NCI-H748 (cell line): ENCODE measurements around the gene TCAF1.

Experiments used
- DNase-seq: peaks from one replicate; lab custom pipeline; 2025; ENCODE audit not compliant: unreplicated experiment; lab: John Stamatoyannopoulos, UW

The TCAF1 gene

GRCh38 chr7:143901668-143902331 is at the start of gene TCAF1:
TSS of gene TCAF1 (minus strand) at chr7:143902176. CDS start at chr7:143876608, 25,568 bp downstream.
- DNase-seq = peak; percentile 94

- no peak for DNase-seq
These were observed 46.8 kb upstream of the TCAF1 start for GRCh38 chr7:143948733-143949132.

GRCh38 chr7:143947111-143947510 is 45.1 kb upstream of the TCAF1 start:
- DNase-seq = no peak

- DNase-seq = no peak
These were observed 43.4 kb upstream of the TCAF1 start for GRCh38 chr7:143945423-143945822.

- DNase-seq = no peak
These were observed 36.6 kb upstream of the TCAF1 start for GRCh38 chr7:143938379-143939243.

GRCh38 chr7:143936087-143937009 is 34.4 kb upstream of the TCAF1 start:
- DNase-seq = no peak

GRCh38 chr7:143934526-143935325 is 32.8 kb upstream of the TCAF1 start, which contains the start of gene OR2F2:
TSS of gene OR2F2 (plus strand) at chr7:143935233. CDS start at chr7:143935233, 0 bp downstream.
- DNase-seq = no peak

GRCh38 chr7:143931739-143932138 is 29.8 kb upstream of the TCAF1 start:
- no peak for DNase-seq

- no peak for DNase-seq
These were observed 27.4 kb upstream of the TCAF1 start for GRCh38 chr7:143929224-143929920.

GRCh38 chr7:143924851-143925250 is 22.9 kb upstream of the TCAF1 start:
- no peak for DNase-seq

GRCh38 chr7:143914938-143915652 is 13.1 kb upstream of the TCAF1 start:
- no peak for DNase-seq

- no peak for DNase-seq
These were observed 12.1 kb upstream of the TCAF1 start for GRCh38 chr7:143913945-143914615.

- DNase-seq = no peak
These were observed 8.7 kb upstream of the TCAF1 start for GRCh38 chr7:143910473-143911248.

- DNase-seq = no peak
These were observed 7.9 kb upstream of the TCAF1 start for GRCh38 chr7:143909863-143910262.

GRCh38 chr7:143908120-143908519 is 6.1 kb upstream of the TCAF1 start:
- DNase-seq = no peak

GRCh38 chr7:143906895-143907294 is 4.9 kb upstream of the TCAF1 start:
- DNase-seq = no peak

- DNase-seq = peak; percentile 8
These were observed 4.2 kb upstream of the TCAF1 start for GRCh38 chr7:143906151-143906550.

GRCh38 chr7:143905509-143905908 is 3.5 kb upstream of the TCAF1 start:
- no peak for DNase-seq
